Measurements from ENCODE around the gene SNN.

SNN gene

DNA sequence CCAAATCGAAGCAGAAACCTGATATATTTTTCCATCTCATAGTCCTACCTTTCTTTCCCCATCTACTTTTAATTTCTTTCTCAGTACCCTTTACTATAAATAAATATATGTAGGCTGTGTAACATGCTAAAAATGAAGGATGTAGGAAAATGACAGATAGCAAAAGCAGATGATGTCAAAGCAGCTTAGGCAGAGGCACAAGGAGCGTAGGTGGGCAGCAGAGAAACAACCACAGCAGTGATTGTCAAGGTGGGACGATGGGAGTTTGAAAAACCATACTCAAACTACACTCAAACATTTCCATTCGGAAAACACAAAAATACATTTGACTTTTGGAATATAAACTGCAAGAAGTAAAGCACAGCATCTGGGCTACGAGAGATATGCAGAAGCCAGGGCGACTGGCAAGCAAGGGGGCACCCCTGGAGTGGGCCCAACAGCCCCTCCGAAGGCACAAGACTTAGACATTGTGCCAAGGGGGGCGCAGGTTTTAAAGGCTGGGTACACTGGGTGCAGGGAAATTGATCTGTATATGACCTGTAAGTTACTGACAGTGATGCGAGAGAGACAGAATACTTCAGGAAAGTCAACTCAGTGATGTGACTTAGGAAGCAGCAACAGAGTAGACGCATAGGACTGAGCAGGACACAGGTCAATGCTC lies 31.1 kb downstream of the SNN start:
- DNase-seq (ENCODE audit: low read depth): no peak

DNA sequence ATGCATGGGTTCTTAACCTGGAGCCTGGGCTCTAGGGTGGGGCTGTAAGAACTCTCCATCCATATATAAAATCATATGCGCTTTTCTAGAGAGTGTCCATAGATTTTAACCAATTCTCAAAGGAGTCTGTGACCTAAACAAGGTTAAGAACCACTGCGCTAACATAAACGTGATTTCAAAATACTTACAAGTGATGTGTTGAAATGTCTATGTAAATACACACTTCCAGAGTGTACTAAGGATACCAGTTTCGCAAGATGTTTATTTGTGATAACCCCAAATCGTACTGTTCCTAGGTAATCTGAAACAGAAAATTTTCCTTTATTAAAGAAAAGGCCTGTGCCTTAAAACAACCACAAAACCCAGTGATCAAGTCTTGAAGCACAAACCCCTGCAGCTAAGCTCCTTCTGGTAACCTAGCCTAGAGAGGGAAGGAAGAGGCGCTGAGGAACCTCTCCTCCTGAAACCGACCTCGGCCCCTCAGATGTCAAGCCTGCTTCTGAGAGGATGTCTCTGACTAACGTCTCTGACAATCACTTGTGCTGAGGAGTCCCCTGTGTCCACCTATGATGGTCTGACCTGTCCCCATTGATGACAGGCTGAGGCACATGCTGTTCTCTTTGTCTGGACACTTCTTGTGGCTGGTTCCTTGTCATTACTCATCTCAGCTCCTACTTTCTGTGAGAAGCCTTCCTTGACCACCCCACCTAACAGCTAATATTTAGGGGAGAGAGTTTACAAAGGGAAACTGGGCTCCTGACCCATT lies 32.2 kb downstream of the SNN start:
- DNase-seq (ENCODE audit: low read depth): no peak

DNA sequence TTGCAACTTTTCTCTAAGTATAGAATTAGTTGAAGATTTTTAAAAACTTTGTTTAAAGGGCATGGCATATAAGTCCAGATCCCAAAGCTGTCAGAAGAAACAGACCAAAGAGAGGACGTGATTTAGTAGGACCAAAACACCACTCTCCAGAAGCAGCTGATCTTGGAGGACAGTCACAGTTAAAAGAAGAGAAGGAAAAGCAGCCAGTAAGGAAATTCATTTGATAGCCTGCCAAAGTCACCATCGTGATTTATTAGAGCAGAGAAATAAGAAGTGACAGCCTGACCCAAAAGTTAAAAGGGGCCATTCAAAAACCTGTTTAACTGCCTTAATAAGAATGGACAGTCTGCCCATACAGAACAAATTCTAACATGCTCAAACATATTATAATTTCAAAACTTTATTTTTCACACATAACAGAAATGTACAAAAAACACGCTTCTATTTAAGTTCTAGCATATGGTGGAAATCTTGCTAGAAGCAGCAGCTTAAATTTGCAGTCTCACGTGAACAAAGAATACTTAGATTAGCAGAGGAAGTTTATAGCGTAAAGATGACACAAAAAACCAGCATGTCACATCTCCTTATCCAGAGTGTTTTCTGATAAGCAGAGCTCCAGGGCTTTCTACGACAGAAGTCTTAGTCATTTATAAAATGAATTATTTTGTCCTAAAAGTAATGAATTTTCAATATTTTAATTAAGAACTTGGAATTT lies 37.2 kb downstream of the SNN start:
- DNase-seq (ENCODE audit: low read depth): no peak

DNA sequence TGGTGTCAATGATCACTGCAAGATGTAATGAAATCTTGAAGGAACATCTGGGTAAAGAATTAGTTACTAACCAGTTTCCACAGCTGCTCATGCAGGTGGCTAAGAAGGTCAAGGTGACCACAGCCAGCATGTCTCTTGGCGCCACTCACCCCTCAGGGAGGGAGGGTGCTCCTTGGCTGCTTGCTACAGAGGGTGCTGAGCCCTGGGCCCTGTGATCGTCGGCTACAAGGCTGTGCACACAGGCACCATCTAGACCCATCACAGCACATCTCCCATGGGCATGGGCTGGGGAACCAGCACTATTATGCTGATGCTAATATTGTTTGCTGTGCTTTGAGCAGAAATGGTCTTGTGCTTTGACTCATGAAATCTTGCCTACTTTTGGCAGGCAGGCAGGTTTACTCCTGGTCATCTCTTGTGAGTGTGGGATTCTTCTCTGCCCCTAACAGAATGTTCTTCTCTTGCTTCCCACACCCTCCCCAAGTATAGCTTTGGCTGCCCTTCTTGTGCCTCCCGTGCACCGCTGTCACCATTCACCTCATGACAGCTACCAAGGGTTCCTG lies 38.0 kb downstream of the SNN start:
- no peak for DNase-seq (ENCODE audit: low read depth)

DNA sequence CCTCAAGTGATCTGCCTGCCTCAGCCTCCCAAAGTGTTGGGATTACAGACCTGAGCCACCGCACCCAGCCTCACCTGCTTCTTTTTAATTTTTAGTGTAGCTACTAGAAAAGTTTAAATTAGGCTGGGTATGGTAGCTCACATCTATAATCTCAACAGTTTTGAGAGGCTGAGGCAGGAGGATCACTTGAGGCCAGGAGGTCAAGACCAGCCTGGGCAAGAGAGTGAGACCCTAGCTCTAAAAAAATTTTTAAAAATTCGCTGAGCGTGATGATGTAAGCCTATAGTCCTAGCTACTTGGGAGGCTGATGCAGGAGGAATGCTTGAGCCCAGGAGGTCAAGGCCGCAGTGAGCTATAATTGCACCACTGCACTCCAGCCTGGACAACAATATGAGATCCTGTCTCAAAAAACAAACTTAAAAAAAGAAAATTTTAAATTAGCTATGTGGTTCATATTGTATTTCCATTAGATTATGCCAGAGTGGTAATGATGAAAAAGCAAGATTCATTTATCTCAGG lies 39.5 kb downstream of the SNN start:
- DNase-seq (ENCODE audit: low read depth): no peak

DNA sequence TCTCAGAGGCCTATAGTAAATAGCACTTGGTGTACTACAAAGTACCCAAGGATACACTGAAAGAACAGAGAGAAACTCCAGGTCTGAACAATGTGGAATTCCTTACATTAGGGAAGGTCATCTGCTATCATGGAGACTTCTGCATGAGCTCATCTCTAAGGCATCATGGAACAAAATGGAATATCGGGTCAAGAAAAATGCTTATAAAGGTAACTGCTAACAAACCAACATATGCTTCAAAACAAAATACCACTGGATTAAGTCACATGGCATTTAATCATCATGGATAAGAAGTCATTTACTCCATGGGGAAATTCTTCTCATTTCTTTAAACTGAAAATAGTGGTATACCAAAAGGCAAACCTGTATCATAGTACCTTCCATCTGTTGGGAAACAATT lies 40.2 kb downstream of the SNN start:
- no peak for DNase-seq (ENCODE audit: low read depth)

DNA sequence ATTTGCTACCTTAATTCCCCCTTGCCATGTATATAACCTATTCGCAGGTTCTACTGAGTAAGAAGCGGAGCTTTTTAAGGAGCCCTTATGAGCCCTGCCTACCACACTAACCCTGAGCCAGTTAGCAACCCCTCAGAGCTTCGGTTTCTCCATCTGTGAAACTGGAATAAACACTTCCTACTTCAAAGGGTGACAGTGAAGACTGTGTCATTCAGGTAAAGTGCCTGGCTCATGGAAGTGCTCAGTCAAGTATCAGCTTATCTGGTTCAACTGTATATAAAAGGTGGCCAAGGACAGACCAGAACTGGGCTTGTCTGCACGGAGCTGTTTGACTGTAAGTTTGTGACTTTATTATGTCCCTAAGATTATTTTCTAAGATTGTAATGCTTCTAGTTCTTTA lies 43.4 kb downstream of the SNN start:
- DNase-seq (ENCODE audit: low read depth): no peak

DNA sequence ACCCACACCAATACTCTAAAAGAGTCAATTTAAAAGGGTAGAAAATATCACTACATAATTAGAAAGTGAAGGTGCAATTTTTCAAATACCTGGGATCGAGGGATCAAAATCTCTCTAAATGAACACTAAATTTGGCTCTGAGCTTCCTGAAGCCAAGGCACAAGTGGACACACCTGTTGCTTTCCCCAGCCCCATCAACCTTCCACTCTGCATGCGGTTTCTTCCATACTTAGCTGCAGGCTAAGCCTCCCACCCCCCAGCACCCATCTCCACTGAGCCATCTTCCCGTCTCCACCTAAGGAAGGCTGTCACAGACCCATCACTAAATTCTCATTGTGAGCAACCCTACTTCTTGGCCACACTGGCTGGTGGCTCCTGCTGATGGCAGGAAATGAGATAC lies 43.9 kb downstream of the SNN start:
- no peak for DNase-seq (ENCODE audit: low read depth)

DNA sequence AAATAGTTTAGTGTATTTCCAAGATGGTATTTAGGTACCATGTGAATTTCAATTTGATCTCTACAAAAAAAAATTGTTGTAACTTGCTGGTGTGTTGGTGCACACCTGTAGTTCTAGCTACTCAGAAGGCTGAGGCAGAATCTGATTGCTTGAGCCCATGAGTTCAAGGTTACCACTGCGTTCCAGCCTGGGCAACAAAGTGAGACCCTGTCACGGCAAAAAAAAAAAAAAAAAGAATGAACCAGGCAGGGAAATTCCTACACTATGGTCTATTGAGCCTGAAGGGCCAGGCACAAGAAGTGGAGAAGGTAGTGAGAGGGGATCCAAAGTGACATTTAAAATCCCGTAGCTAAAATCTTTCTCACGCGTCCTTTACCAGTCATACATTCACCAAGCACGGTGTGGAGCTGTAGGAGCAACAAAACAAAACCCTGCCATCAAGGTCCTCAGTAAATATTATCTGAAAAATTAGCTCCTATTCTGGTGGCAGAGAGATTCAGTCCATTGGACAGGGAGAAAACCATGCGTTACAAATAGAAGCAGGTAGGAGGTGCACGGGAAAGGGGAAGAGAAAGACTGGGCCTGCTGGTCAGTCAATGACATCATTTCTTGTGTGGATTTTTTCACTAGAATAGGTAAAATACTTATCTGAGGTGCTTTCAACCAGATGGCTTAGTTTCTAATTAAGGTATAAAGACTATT lies 47.1 kb downstream of the SNN start:
- DNase-seq (ENCODE audit: low read depth): no peak

DNA sequence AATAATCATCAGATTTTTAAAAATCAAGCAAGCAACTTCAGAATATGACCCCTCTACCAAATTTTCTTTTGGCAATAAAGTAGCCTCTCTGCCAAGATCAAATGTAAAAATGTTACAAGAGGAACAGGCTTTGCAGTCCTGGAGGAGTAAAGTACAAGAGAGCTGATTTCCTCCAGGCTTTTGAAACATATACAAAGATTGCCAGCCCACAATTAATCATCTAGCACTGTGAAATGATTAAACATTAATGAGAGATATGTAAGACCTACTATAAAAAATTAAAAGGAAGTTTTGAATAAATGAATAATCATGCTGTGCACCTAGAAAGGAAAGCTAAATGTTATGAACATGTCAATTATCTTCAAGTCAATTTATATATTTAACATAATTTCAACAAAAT lies 48.1 kb downstream of the SNN start:
- no peak for DNase-seq (ENCODE audit: low read depth)

DNA sequence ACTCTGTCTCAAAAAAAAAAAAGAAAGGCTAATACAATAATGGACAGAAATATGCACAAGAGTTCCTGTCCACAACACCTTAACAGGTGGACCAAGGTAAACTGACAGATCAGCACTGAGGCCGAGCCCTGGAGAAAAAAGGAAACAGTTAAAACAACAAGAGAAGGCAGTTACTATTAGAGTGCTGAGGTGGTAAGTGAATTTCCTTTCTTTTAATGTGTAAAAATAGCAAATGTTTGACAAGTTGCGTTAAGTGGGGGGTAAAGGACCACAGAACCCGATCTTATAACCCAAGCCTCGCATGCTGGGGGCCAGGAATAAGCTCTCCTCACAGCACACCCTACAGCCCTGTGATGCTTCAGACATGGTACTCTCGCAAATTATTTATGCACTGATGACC lies 49.6 kb downstream of the SNN start:
- DNase-seq (ENCODE audit: low read depth): no peak

DNA sequence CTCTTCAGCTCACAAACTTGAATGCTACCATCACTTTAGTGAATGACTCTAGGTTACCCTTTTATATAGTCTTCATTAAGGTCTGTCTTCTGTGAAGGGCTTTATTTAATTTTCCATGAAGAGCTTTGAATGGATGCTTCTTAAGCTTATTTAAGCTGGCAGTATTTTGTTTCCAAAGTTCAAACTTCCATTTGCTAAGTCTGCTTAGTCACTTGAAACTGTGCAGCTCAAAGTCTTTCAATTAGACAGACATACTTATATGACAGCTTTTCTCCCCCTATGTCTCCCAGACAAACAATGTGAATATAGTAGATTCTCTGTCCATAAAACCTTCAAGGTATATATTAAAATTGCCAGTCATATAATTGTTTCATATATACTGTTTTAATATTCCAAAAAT lies 50.9 kb downstream of the SNN start:
- no peak for DNase-seq (ENCODE audit: low read depth)

DNA sequence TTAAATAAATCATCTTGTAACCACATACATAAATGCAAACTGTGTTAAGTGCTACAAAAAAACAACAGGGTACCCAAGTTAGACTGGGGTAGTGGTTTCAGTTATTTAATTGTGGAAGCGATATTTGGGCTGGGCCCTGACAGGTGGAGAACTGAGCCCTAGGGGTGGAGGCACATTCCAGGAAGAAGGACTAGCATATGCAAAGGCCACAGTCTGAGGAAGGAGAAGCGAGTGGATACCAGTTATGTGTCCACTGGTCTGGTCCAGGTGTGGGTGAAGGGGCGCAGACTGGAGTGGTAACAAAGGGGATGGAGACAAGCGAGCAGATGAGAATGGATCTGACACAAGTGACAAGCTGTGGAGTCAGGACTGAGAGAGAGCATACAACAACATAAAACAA lies 51.5 kb downstream of the SNN start:
- no peak for DNase-seq (ENCODE audit: low read depth)

DNA sequence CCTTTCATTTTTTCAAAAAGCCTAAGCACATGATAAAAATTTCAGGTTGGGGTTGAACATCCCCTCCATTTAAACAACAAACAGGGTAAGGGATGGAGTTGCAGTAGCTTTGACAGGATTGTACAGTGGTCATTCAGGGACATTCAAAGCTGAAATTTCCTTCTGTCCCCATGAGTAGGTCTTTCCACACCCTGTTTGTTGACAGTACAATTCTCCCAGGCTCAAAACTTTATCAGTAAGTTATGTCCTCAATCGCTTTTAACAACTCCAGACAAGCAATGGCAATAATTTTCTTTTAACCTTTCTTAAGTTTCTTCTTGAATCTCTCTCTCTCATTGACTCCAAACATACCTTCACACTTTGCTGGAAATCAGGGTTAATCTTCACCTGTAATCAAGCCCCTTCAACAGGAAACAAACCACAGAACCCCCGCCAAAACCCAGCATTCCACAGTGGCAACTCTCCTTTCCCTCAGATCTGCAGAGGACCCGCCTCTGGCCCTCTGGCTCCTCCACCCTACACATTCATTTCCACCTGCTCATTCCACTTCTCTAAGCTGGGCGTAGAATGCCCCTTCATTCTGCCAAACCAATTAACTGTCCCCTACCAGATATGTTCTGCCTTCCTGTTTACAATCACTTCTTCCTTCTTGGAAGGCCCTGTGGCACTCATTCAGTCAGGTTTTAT lies 53.7 kb downstream of the SNN start:
- DNase-seq (ENCODE audit: low read depth): no peak

DNA sequence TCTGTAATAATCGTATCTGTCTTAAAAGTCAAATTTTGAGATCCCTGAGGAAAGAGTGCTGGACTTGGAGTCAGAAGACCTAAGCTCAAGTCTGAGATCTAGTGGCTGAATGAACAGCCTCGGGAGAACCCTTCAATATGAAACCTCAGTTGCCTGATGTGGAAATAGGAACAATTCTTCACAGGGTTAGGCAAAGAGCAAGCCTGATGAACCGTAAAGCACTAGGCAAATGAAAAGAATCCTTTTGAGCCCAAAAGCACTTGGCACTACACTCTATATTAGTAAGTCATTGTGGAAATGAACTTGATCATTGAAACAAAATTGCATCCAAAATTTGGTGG lies 54.2 kb downstream of the SNN start:
- no peak for DNase-seq (ENCODE audit: low read depth)

DNA sequence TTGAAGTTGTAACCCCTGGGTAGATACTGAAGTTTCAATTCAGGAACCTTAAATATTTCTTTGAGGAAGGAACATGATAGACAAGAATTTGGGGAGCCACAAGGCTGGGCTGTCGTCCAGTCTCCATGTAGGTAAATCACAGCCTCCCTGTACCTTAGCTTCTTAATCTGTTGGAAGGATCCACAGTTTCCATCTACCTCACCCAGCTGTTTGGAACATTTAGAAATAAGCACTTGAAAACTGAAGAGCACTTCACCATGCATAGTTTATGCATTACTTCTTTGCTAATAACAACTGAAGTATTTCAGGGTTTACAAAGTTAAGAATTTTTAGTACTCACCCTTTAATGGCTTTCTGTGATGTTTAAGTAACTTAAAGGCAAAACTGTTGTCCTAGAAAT lies 57.2 kb downstream of the SNN start:
- DNase-seq (ENCODE audit: low read depth): no peak

DNA sequence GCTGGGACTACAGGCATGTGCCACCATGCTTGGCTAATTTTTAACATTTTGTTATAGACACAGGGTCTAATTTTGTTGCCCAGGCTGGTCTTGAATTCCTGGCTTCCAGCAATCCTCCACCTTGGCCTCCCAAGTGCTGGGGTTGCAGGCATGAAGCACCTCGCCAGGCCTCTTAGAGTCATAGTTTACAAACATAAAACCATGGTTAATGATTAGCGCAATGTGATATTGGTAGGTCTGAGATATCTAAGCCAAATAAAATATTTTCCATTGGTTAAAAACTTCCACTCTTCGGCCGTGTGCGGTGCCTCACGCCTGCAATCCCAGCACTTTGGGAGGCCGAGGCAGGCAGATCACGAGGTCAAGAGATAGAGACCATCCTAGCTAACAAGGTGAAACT lies 57.8 kb downstream of the SNN start:
- no peak for DNase-seq (ENCODE audit: low read depth)

DNA sequence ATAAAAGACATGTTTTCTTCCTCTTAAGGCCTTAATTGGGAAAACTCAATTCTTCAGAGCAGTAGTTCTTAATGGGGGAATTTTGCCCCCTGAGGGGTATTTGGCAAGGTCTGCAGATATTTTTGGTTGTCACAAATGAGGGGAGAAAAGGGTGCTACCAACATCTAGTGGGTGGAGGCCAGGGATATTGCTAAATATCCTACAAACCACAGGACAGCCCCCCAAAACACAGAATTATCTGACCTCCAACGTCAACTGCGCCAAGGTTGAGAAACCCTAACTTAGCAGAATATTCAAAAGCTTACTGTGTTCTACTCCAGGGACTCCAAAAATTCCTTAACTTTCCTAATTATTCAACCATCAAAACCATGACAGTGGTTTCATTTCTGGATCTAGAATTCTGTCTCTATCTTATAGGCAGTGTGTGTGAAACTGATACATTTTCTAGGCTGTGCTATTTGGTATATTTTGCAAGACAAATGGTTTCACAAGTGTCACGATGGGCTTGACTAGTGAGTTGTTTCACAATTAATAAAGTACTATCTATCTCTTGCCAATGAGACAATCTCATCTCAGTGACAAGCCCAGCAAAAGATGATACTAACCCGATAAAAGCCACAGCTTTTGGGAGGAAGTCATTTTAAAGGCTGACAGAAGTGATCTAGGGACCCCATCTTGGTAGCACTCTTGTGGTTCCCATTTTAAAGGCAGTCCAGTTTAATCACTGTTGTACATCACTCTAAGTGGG lies 59.7 kb downstream of the SNN start:
- DNase-seq (ENCODE audit: low read depth): no peak
